HG03159 (cell line): ENCODE data around the gene MYBPH.

Source experiments
- ATAC-seq: cut with Tn5 transposase; IDR thresholded peaks from one replicate; pipeline ENCODE4 v1.9.1; 2021; ENCODE audit warnings: mild to moderate bottlenecking, moderate library complexity; ENCODE audit not compliant: unreplicated experiment

The MYBPH gene

DNA sequence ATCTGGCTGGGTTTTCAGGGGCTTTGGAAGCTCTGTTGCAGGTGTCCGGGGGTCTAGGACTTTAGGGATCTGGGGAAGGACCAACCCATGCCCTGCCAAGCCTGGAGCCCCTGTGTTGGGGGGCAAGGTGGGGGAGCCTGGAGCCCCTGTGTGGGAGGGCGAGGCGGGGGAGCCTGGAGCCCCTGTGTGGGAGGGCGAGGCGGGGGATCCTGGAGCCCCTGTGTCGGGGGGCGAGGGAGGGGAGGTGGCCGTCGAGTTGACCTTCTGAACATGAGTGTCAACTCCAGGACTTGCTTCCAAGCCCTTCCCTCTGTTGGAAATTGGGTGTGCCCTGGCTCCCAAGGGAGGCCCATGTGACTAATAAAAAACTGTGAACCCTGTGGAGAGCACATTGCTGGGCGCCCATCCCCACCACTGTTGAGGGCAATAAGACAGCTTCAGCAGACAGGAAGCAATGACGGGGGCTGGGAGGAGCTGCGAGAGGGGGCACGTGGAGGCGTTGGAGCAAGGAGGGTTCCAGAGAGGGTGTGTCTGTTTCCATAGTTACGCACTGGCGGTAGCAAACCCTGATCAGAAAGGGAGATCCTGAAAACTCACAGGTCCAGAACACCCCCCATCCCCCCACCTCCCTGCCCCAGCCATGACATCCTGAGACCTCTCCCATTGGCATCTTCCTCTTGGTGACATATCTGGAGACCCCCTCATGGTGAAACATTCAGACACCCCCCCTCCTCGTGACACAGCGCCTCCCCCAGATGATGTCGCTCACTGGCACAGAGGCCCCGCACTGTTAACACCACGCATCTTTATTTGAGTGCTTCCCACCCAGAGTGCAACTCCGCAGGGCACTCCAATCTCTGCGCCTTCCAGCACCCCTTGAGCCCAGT, 8.4 kb downstream of the MYBPH start:
- ATAC-seq = no peak

DNA sequence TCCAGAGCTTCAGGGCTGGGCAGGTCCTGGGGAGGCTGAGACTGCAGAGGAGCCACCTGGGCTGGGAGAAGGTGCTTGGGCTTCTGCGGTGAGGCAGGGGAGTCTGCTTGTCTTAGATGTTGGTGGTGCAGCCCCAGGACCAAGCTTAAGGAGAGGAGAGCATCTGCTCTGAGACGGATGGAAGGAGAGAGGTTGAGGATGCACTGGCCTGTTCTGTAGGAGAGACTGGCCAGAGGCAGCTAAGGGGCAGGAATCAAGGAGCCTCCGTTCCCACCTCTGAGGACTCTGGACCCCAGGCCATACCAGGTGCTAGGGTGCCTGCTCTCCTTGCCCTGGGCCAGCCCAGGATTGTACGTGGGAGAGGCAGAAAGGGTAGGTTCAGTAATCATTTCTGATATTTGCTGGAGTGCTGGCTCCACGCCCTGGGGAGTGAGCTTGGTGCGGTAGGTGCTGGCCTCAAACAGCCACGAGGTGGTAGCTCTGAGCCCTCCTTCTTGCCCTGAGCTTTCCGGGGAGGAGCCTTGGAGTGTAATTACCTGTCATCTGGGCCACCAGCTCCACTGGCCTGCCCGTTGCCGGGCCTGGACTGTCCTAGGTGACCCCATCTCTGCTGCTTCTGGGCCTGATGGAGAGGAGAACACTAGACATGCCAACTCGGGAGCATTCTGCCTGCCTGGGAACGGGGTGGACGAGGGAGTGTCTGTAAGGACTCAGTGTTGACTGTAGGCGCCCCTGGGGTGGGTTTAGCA, 9.3 kb downstream of the MYBPH start:
- no peak for ATAC-seq

DNA sequence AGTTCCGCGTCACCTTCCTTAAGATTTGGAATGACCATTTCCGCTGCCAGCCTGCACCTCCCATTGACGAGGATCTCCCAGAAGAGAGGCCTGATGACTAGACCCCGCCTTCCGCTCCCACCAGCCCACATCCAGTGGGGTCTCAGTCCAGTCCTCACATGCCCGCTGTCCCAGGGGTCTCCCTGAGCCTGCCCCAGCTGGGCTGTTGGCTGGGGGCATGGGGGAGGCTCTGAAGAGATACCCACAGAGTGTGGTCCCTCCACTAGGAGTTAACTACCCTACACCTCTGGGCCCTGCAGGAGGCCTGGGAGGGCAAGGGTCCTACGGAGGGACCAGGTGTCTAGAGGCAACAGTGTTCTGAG, 9.8 kb downstream of the MYBPH start:
- no peak for ATAC-seq

DNA sequence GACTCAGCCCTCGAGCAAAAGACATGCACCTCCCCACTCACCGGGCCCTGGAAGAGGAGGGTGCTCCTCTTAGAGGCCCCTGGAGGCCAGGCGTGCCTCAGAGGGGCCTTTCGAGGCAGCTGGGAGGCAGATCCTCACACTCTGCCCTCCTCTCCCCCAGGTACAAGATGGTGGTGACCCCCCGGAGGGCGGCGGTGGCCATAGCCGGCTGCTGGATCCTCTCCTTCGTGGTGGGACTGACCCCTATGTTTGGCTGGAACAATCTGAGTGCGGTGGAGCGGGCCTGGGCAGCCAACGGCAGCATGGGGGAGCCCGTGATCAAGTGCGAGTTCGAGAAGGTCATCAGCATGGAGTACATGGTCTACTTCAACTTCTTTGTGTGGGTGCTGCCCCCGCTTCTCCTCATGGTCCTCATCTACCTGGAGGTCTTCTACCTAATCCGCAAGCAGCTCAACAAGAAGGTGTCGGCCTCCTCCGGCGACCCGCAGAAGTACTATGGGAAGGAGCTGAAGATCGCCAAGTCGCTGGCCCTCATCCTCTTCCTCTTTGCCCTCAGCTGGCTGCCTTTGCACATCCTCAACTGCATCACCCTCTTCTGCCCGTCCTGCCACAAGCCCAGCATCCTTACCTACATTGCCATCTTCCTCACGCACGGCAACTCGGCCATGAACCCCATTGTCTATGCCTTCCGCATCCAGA, 10.4 kb downstream of the MYBPH start:
- ATAC-seq = no peak

DNA sequence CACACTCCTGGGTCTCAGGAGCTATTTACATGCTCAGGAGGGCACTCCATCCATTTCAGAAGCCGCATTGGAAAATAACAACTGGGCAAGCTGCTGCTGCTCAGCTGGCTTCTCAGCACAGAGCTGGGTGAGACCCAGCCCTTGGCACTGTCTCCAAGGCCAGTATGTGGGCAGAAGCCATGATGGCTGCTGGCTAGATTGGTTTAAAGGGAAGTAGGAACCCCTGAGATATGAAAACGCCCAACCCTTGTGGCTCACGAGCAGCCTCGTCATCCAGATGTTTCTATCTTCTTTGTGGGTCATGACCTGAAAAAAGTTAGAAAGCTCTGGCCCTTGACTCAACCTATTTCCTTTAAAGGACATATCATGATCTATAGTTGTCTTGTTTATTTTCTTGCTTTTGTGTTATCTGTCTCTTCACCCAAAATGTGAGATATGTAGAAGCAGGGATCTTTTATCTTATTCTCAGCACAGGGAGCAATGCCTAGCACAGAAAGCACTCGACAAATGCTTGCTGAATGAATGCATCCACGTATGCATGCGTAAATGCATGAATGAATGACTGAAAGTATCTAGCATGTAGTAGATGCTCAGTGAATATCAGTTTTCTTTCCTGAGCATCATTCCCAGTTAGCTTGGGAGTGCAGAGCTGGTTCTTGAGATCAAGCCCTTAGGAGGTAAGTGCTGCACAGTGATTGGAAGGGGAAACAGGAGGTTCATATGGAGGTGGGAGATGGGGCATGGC, 11.6 kb downstream of the MYBPH start:
- no peak for ATAC-seq

DNA sequence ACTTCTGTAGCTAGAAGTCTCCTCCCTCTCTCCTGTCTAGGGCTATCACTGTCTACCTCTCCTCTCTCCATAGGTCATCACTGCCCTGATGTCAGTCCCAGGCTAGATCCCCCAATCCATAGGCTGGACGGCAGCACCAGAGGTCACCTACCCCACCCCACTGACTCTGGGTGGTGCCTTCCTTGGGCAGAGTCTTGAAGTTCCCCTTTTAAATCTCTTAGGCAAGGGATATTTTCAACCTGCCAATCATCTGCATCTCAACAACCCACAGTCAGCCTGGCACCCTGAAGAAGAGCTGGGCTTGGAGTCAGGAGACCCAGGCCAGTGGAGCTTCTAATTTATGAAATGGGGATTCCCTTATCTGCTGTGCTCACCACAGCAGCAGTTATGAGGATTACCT, 13.2 kb downstream of the MYBPH start:
- no peak for ATAC-seq

DNA sequence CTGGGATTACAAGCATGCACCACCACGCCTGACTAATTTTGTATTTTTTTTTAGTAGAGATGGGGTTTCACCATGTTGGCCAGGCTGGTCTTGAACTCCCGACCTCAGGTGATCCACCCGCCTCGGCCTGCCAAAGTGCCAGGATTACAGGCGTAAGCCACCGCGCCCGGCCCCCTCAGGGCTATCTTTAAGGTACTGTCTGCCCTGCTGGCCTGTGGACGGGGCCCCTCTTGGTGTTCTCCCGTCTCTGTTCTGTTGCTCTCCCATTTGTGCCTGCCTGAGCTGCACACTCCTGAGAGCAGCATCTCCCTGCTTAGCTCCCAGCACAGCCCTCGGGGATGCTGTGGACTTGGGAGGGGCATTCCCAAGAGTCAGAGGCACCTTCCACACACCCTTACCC, 13.9 kb downstream of the MYBPH start:
- no peak for ATAC-seq

DNA sequence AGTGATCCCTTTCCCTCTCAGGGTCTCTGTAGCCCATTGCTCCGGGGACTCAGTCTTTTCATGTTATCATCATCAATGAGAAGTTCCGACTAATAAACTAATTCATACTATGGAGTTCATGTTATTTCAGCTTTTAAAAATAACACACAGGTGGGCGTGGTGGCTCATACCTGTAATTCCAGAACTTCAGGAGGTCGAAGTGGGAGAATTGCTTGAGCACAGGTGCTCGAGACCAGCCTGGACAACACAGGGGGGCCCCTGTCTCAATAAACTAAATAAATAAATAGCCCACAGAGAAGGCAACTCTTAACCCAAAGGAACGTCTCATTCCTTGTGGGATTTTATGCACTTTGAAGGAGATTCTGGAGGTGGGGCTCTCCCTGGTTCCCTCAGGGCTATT, 14.5 kb downstream of the MYBPH start:
- no peak for ATAC-seq

DNA sequence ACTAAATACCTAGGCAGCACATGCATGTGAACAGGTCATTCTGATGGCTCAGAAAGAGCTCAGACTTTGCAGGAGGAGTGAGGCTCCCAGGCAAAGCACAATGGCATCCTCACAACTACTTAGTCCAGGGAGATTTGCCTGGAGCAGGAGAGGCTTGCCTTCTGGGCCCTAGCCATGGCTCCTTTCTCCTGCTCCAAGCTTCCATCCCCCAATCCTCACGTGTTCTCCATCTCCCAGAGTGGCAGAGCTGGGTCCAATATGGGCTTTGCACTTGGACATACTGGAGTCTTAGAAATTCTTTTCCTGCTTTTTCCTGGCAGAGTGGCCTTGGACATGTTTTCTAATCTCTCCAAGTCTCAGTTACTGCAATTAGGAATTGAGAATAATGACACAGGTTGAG, 15.8 kb downstream of the MYBPH start:
- no peak for ATAC-seq

DNA sequence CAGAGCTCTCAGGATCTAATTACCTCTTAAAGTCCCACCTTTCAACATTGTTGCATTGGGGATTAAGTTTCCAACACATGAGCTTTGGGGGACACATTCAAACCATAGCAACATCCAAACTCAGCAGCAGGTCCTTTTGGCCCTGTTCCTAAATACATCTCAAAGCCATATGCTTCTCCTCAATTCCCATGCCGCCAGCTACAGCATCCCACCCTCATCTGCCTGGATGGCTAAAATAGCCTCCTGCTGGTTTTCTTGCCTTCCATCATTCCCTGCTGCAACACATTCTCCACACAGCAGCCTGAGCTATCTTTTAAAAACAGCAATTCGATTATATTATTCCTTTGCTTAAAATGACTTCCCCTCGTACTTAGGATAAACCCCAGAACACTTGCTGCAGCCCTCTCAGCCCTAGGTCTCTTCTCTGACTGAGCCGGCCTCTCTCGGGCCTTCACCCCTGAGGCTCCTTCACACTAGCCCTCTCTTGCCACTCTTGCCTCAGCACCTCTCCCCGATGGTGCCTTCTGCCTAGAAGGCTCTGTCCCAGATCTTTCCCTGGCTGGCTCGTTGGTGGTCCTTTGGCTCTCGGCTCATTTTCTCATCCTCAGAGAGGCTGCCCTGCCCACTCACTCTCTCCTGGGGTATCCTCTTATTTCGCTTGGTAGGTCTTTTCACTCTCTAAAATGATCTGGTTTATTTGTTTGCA, 16.5 kb downstream of the MYBPH start:
- ATAC-seq = no peak

DNA sequence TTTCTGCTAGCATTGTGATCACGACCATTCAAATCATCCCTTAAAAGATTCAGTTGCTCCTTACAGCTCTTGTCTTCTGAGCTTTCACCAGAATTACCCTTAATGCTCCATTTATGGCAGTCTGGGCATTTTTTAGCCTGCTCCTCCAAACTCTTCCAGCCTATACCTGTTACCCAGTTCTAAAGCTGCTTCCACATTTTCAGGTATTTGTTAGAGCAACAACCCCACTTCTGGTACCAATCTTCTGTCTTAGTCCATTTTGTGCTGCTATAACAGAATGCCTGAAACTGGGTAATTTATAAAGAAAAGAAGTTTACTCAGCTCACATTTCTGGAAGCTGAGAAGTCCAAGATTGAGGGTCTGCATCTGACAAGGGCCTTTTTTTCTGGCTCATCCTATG, 17.2 kb downstream of the MYBPH start:
- no peak for ATAC-seq

DNA sequence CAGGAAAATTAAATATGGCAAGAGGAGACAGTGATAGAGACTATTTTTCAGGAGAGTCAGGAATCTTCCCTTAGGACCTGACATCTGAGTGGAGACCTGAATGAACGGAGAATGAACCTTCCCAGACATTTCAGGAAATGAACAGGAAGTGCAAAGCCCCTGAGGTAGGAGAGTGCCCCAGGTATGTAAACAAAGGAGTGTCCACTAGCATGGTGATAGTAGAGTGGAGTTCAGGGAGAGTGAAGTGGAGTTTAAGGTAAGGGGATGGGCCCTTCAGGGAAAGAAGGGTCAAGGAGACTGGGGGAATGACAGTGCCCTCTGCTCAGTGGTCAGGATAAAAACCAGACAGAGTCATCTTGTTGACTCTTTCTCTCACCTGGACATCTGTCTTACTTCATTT, 19.3 kb downstream of the MYBPH start:
- no peak for ATAC-seq

DNA sequence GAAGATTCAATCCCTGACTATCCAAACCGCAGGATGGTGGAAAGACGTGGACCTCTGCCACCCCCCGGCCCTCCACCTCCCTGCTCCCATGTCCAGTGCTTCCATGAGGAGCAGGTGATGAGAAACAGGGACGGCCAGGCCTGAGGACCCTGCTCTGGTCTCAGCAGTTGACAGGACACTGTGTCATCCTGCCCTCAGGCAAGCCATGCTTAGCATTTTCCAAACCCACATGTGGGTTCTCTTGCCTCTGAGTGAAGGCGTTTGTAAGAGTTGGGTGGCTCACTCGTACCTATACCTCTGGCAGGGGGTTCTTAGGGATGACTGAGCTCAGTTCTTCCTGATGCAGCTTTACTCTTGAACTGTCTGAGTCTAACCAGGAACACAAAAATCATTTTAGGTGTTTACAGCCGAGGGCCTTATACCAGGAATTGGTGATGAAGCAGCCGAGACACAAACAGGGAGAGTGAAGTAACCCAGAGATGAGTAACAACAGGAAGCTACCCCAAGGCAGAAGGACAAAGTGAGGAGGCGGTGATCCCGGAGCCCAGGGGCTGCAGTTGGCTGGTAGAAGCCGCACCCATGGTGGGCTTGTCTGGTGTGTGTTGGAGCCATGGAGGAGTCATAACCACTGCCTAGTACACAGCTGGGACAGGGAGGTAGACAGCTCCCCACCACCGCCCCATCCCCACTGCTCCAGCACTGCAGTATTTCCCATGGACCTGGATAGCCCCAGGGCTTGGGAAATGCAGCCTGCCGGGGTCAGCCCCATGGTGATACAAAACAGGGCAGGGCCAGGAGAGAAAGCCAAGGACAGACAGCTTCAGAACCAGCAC, 21.4 kb downstream of the MYBPH start:
- ATAC-seq = no peak

DNA sequence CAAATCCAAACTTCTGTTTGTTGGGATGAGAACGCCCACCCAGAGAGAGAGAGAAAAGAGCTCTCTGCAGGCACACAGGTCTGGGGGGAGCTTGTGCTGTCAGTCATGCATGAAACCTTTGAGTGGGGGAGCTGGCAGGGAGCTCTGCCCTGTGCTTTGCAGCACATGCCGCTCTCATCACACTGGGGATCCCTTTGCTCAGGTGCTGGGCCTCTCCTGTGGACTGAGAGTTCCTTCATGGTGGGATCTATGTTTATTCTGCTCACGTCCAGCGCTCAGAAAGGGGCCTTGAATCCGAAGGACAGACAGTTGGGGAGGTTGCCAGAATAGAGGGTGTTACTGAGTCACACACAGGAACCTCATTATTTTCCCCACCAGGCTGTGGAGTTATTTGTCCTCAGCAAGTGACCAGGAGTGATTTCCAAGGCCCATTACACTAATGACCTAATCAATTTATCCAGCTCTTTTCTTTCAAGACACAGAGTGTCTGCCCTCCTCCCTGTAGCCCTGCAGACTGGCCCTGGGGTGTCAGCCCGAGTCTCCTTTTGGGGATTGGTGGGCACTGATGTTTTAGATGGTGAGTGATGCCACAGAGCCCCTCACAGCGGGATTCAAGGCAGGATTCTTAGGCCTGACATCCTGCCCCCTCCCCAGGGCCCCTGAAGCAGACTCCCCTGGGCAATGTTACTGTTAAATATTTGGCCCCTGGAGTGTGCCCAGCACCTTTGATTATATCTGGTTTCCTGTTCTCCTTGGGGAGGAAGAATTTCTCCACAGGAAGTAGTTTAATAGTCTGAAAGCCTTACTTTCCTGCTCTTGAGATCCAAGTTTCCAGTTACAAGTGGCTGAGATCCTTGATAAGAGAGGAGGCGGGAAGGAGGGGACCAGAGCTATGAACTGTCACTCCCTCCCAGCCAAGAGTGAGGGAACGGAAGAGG, 22.3 kb downstream of the MYBPH start:
- no peak for ATAC-seq

DNA sequence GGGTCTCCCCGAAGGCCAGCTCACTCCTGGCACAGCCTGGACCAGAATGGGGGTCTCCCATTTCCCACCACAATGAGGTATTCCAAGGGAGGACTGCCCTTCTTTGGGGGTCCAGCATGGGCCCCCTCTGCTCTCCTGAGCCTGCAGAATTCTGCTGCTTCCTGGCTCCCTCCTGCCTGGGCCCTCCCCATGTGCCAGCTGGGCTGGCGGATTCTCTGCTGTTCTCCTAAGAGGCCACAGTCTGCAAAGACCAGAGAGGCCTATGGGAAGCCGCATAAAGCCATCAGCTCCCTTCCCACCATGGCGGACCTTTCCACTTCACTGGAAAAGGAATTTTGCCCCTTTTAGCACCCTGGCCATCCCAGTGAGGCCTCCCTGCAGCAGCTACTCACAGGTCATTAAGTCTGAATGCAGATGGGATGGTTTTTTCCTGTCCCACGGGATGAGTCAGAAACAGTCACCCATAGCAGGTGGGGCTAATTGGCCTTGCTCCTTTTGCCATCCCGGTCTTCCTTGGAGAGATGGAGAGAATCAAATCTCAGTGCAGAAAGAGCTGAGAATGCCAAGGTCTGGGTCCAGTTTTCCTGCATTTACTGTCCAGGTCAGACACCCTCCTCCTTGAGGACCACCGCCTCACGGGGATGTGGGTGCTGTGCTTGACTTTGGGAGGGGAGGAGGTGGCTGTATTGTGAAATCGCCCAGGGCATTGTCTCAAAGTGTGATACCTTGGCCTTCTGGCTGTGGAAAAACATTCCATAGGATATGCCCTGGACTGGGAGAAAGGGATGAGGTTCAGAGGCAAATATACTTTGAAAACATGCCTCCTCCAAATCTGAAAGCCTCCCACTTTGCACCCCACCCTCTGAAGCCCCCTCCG, 23.2 kb downstream of the MYBPH start:
- no peak for ATAC-seq

DNA sequence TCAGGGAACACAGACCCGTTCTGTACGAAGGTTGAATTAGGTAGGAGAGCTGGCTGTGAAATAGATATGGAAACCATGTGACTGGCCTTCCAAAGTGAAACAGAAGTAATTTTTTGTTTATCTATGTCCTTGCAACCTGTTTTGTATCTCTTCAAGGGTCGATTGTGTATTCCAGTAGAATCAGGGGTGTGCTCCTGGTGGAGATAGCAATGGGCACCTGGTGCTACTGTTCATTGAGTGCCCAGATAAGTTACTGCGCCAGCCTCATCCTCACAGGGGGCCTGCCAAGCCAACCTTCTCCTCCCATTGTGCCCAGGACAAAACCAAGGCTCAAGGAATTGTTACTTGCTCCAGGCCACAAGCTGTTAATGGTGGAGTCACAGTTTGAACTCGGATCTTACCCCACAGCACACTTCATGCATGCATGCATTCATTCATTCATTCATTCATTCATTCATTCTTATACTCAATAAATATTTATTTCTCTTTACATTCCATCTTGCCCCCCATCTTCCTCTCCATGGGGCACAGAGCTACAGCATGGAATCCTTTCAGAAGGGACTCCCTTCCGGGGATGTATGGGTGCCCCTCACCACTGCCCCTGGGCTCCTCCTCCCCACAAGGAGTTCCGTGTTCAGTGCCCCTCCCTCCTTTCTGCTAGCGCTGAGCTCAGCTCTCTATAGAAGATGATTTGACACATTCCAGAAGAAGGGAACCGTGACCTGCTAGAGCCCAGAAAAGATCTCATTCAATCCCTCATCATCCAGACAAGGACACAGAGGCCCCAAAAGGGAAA, 24.1 kb downstream of the MYBPH start:
- no peak for ATAC-seq
